Activated T-cell treated with anti-CD3 and anti-CD28 coated beads, Interleukin-2, amount 50 U/mL, for 48 hours (primary cell): ENCODE results near the gene MTPN.

Experiments used
- DNase-seq, 2 experiments: peaks; one replicate each; pipeline ENCODE4 v3.0.0-alpha.2; 2020

The MTPN gene

DNA sequence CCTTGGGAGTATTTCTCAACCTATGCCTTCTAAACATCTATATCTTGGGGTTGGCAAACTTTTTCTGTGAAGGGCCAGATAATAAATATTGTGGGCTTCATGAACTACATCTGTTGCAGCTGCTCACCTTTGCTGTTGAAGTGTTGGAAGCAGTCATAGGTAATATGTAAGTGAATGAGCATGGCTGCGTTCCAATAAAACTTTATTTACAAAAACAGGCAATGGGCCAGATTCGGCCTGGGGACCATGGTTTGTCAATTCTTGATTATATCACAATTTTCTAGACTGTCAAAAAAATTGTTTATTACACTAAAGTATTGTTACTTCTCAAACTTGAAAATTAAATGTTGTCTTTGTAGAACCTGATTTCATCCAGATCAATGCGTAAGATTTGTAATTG lies 54.9 kb downstream of the MTPN start:
- DNase-seq: no peak

DNA sequence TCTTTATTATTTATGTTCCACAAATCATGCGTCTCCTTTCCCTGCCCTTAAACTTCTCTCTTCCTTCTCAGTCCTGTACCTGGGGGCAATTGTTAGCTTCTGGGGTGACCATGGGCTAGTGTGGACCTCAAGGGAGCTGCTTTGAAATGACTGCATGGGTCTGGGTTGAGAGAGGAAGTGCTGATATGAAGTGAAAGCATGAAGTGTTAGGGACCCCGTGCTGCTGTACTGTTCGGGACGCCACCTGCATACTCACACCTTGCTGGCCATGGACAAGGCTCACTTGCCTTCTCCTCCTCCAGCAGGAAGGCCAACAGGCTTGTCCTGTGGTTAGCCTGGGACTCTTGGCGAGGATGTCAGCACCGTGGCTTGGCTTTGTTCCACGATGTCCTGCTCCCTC lies 56.7 kb downstream of the MTPN start:
- no peak for DNase-seq

DNA sequence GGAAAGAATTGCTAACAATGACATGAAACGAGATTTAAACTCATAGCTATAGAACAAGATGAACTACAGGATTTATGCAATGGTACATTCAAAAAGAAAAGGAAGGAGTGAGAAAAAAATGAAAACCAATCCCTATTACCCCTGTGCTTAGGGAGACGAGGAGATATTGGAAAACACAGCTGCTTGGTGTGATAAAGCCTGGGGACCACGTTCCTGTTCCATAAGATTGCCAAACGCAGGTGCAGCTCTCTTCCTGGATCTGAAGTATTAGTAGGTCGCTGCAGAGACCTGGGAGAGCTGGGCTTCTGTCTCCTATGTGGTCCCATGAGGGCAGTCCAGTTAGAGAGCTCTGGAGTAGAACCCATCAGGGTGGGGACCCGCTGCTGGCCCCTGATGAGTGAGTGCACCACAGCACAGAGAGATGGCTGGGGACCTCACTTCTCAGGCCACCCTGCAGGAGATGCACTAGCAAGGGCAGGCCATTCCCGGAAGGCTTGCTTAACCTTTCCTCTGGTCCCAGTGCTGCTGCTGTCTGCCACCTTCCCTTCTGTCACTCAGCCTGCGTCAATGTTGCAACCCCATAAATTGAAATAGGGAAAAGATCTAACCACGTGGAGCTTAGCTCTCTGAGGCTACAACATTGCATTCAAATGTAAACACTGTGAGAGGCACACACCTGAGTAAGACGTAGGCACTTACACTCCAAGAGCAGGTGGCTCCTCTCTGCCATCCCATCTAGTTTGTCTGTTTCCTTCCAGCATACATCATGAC lies 57.9 kb downstream of the MTPN start:
- no peak for DNase-seq

DNA sequence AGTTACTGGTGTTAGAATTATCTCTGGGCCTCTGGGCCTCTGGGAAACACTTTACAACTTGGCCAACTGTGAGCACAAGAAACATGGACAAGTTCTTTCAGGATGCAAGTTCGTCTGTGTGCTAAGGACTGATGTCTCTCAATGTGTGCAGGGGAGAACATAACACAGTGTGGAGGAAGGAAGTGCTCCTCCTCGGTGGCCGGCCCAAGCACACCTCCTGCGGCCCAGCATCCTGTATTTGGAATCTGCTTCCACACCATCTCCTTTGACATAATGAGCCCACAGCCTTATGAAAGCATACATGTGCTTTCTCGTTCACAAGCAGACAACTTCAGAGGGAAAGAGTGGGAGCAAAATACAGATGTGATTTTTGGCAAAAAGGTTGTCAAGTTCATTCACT lies 59.0 kb downstream of the MTPN start:
- DNase-seq: no peak

DNA sequence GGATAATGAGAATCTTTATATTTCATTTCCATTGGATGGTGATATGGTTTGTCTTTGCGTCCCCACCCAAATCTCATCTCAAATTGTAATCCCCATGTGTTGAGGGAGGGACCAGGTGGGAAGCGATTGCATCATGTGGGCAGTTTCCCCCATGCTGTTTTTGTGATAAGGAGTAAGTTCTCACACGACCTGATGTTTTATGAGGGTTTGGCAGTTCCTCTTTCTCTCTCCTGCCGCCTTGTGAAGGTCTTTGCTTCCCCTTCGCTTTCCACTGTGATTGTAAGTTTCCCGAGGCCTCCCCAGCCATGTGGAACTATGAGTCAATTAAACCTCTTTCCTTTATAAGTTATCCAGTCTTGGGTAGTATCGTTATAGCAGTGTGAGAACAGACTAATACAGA lies 59.4 kb downstream of the MTPN start:
- DNase-seq: no peak

DNA sequence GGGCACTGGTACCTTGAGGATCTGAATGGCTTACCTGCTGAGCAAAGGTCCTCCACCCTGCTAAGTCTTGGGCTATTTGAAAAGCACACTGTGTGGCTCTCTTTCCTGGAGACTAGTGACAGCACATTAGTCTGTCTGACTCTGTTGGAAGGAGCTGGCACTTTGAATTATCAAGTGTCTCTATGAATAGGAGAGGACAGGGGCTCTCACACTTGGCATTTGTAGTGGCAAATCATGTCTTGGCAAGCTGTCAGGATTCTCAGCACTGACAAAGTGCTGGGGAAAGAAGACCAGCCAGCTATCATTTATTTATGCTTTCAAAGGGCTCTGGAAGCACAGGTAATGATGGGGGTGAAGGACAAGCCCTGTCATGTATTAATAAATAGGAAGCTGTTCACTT lies 62.8 kb downstream of the MTPN start:
- DNase-seq: no peak

DNA sequence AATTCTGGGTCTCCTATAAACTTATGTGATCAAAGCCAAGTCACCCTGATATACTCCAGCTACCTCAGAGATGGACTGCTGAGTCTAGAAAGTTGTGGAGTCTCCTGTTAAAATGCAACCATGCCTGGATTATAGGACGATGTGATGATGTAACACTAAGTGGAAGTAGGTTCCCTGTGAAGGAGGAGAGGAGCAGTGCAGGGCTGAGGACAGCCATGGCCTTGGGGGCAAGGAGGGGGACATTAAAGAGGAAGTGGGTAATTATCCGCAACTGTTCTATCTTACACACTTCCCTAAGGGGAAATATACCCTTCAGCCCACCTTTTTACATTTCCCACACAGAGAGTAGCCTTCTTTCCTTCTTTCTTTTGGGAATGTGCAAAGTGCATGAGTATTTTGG lies 63.8 kb downstream of the MTPN start:
- DNase-seq: no peak

DNA sequence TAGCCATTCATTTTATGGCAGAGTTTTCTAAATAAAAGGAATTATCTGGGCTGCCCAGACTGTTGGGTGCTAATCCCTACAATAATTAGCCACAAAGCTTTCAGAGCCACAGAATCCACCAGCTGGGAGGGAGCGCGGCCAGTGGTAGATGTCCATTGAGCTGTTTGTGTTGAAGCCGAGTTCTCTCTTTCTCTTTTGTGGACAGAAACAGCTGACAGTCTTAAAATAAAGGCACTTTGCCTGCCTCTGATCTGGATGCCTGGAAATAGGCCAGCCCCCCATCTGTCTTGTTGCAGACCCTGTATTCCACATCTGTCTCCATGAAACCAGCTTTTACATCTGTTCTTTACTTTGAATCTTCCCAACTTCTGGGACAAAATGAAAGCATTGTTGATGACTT lies 66.1 kb downstream of the MTPN start:
- DNase-seq: no peak

DNA sequence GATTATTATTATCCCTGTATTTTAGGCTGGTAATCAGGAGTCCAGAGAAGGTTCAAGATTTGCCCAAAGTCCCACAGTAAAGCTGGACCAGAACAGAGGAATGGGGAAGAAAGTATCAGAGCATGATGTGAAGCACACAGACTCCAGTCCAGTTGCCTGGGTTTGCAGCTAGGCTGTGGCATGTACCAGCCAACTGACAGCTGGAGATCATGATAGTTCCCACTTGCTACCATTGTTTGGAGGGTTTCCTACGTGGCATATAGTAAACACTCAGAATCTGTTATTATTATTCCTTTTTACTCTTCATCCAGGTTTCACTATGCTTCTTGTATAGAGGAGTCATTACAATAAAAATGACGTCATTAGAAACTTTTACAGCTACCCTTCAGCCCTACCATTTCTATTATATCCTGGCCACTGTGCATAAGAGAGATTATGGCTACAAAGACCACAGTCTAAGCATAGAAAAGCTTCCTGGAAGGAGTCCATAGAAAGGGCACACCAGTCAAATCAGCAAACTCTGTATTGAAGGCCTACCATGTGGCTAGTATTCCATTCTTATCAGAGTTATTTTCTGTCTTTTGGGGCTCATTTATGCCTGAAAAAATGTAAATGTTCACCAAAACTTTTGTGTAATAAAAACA lies 66.6 kb downstream of the MTPN start:
- no peak for DNase-seq

DNA sequence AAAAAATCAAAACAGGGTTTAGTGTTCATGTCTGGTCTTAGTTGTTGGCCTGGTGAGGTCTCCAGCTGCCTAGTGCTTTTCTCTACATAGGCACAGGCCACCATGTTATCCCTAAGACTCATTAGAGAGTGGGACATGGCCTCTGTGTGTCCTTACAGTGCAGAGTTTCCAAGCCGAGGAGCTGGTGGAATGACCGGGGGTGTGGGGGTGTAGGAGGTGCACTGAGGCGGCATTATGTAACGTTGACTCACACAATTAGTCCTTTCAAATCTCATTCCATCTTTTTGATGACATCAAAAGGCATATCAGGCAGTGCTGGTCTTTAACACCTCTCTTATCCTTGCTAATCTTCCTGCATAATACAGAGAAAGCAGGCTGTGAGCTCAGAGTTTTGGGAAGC lies 71.3 kb downstream of the MTPN start:
- no peak for DNase-seq

DNA sequence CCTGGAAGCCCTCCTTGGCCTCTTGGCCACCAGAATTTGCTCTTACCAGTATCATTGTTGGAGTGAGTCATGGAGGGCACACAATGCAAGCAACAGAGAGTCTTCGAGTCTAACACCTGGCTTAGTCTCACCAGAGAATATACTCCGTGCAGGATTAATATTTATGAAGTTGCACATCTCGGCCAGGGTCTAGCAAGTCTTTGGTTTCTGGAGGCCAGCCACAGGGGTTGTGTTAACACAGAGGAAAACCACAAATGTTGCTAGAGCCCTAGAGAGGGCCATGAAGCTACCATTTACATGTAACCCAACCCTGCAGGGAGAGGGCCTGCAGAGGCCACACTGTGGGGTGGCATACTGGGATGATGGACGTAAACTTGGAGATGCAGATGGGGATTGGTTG lies 71.8 kb downstream of the MTPN start:
- no peak for DNase-seq

DNA sequence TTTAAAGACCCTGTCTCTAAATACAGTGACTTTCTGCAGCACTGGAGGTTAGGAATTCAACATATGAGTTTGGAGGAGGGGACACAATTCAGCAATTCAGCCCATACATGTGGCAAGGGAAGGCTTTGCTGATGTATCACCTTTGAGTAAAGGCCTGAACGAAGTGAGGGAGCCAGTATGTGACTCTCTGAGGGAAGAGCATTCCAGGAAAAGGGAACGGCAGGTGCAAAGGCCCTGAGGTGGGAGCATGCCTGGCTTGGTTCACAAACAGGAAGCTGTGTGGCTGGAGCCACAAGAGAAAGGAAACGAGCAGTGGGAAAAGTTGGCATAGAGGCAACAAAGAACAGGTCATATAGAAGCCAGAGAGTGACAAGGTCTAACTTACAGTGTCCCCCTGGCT lies 72.9 kb downstream of the MTPN start:
- DNase-seq: no peak

DNA sequence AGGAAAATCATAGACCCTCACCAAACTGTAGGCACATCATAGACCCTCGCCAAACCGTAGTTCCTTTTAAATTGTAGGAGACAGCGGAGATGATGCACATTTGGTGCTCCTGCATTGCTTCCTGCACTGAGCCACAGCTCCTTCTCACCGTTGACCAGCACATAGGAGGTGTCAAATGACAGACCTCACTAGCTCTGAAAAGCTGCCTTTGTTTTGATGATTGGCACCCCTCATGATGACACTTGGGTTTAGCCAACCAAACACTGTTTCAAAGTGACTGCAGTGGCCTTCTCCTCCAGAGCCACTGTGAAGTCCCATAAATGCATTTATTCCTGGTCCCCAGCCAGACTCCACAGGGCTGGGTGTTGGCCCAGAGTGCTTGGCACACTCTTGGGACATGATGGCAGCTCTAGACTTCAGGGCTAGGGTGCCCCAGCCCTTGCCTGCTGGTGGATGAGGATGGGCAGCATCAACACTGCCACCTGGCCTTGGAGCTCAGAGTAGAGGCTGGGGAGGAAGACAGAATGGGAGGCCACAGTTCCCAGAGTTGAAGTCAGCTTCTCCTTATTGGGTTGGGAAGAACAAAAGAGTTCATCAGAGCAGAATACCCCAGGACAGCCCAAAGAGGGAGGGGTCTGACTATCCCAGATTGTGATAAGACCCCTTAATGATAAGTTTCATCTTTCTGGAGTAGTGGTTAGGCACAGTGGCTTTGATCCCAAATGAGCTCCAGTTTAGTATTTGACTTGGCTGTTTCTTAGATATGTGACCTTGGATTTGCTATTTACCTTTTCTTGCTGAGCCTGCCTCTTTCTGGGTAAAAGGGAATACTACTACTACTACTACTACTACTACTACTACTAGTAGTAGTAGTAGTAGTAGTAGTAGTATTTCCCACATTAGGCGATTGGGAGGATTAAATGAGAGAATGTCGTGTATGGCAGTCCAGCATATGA lies 75.3 kb downstream of the MTPN start:
- DNase-seq: no peak

DNA sequence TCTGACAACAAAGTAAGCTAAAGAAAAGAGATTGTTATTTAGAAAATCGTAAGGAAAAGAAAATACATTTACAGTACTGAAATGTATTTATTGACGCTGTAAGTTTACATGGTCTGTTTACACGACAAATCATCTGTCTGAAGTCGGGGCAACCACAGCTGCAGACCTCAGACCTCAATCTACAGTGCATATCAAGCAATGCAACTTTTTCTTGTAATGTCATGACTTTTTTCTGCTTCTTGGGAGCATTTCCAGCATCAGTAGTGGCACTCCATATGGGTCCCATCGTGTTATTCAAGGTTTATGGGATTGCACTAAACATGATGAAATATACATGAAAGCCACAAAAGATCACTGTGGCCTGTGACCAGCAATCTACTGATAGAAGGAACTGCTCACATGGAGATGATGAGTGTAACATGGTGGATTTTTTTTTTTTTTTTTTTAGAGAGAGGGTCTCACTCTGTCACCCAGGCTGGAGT lies 77.1 kb downstream of the MTPN start:
- DNase-seq: no peak

DNA sequence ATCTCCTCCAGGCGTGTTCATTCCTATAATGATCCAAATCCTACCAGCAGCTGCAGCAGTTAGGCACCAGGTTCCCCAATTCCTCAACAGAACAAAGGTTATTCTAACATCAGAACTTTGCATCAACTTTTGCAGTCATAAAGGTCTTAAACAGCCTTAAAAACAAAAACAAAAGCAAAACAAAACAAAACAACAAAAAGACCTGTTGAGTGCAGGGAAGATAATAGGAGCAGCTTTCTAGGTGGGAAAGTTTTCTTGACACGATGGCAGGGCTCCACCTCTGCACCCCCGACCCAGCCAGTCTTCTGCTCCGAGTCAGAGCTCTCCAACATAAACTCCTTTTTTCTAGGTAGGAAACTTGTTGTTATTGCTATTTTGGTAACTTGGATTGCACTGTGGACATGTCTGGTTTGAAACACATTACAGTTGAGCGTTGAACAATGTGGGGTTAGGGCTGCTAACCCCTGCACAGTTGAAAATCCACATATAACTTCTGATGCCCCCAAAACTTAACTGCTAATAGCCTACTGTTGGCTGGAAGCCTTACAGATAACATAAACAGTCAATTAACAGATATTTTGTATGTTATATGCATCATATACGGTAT lies 77.6 kb downstream of the MTPN start:
- DNase-seq: no peak

DNA sequence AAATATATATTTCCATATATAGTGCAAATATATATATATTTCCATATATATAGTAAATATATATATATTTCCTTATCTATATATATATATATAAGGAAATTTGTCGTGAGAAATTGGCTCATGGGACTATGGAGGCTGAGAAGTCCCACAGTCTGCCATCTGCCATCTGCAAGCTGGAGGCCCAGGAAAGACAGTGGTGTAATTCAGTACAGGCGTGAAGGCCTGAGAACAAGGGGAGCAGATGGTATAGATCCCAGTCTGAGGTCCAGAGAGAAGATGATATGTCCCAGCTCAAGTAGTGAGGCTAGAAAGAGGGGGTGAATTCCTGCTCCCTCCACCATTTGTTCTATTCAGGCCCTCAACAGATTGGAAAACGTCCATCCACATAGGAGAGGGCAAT lies 78.9 kb downstream of the MTPN start:
- DNase-seq: no peak

DNA sequence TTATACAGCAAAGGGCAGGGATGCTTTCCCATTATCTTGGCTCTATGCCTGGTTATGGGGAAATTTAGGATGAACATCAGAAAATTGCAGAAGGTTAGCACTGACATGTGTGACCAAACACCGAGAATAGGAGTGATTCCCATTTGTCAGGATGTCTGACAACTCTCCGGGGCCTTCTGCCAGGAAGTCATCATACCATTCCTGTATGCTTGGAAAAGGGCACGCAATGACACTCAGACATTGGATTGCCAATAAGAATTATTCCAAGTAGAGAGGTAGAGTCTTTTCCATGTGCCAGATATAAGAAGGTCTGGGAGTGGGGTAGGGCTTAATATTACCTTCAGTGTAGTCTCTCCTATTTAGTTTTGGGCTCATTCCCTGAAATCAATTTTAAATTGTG lies 82.3 kb downstream of the MTPN start:
- no peak for DNase-seq

DNA sequence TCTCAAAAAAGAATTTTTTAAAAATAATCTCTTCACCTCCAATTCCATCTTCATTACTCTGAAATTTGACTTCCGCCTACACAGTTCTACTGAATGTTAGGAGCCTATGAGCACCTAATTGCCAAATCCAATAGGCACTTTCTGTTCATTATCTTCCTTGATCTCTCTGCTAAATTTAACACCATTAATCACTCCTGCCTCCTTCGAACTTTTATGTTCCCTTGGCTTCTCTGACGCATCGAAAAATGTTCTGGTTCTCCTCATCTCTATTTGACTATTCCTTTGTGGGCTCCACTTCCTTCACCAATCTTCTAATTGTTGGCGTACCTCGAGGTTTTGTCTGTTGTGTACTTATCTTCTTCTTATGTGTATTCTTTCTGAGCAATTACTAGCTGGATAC lies 87.3 kb downstream of the MTPN start:
- no peak for DNase-seq

DNA sequence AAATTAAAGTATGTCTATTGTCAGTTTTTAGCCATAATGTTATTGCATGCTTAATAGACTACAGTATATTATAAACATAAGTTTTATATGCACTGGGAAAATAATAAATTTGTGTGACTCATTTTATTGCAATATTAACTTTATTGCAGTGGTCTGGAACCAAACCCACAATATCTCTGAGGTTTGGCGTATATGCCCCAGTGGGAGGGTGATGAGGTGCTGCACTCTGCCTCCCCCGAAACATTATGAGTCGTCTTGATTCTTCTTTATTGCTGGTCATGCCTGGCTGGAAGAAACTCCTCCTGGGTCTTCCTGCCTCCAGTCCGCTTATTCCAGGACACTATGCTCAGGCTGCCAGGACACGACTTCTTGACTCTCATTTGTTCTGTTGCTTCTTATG lies 88.4 kb downstream of the MTPN start:
- no peak for DNase-seq

DNA sequence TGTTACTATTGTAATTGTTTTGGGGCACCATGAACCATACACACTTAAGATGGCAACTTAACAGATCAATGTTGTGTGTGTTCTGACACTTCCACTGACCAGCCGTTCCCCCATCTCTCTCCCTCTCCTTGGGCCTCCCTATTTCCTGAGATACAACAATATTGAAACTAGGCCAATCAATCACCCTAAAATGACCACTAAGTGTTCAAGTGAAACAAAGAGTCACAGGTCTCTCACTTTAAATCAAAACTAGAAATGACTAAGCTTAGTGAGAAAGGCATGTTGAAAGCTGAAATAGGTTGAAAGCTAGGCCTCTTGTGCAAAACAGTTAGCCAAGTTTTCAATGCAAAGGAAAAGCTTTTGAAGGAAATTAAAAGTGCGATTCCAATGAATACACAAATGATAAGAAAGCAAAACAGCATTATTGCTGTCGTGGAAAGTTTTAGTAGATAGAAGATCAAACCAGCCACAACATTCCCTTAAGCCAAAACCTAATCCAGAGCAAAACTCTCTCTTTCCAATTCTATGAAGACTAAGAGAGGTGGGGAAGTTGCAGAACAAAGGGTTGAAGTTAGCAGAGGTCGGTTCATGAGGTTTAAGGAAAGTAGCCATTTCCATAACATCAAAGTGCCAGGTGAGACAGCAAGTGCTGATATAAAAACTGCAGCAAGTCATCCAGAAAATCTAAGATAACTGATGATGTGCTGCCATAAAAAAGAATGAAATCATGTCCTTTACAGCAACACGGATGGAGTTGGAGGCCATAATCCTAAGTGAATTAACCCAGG lies 90.6 kb downstream of the MTPN start:
- no peak for DNase-seq

DNA sequence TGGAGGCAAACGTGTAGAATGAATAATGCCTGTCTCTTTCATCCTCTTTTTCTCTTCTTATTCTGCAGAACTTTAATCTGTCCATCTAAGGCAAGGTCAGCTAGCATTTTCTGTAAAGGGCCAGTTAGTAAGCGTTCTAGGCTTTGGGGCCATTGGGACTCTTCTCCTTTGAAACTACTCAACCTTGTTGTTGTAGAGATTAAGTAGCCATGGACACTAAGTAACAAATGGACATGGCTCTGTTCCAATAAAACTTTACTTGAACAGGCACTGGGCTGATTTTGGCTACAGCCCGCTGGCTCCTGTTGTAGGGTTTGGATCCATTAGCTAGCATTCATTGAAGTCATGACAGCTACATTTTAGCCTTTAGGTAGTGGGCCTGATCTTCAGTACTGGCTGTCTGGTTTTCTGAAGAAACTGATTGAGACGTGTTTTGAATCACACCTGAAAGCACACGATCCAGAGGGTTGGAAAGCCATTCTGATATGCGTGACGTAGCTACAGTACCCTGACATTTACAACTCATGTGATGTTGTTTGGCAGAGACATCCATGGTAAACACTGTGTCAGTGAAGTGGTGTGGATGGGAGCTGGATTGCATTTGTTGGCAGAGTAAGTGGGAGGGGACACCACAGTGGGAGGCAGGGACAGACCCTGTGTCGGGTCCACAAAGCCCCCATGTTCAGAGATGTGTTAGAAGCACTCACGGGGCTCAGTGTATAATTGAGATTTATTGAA lies 92.5 kb downstream of the MTPN start:
- DNase-seq: no peak

DNA sequence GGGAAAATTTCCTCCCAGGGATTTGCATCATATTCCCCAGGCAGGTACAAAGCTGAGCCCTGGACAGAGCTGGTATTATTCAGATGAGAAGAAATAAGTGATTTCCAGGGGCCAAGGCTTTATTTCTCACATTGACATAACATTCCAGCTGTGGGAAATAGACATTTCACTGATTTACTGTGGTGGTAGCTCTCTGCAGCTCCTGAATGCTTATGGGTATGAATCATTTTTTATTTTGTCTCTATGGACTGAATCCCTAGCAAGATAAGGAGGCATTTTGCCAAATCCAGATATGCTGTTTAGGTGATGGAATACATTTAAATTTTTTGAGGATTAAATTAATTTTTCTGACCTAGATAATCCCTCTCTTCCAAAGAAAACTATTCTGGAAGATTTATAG lies 97.9 kb downstream of the MTPN start:
- DNase-seq: no peak
